OCI-M2 (cell line): ENCODE measurements around the gene CDADC1.
"Not testable (repeated sequence)": the region's sequence is repeated elsewhere in the genome, so short reads cannot be mapped to it uniquely, and the experiment has no call there.

Experiments used
- DNase-seq: peaks from one replicate; lab custom pipeline; 2025; ENCODE audit not compliant: unreplicated experiment; lab: John Stamatoyannopoulos, UW

Gene CDADC1

GRCh38 chr13:49311816-49312215 lies 64.1 kb downstream of the CDADC1 start:
- no peak for DNase-seq

DNA sequence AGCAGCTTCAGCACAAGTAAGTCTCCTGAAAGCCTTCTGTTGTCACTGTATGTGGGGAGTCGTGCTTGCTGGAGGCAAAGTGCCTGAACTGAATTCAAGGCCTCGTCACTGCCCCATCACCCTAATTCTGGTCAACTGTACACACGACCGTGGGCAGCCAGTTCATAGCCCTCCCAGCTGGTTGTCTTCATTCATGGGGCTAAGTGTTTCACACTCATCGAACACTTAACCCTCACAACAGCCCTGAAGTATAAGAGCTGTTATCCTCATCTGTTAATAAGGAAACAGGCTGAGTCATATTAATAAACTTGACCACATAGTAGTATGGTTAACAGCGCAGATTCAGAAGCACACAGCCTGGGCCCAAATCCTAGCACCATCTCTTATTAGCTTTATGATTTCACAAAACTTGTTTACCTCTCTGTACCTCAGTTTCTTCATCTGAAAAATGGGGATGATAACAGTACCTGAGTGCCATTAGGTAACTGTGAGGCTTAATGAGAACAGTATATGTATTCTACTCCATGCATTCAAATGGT lies 66.7 kb downstream of the CDADC1 start:
- DNase-seq = no peak

- DNase-seq = no peak
Measured at GRCh38 chr13:49315036-49315565, 67.4 kb downstream of the CDADC1 start.

DNA sequence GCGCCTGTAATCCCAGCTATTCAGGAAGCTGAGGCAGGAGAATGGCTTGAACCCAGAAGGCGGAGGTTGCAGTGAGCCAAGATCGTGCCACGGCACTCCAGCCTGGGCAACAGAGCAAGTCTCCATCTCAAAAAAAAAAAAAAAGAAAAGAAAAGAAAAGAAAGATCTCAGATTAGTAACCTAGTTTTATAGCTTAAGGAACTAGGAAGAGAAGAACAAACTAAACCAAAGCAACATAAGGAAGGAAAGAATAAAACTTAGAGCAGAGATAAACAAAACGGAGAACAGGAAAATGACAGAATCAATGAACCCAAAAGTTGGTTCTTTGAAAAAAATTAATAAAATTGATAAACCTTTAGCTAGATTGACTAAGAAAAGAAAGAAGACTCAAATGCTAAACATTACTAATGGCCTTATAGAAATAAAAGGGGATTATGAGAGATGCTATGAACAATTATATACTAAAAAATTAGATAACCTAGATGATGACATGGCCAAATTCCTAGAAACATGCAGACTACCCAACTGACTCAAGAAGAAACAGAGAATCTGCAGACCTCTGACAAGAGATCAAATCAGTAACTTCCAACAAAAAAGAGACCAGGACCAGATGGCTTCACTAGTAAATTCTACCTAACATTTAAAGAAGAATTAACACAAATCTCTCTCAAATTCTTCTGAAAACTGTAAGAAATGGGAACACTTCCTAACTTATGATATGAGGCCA lies 68.2 kb downstream of the CDADC1 start:
- no peak for DNase-seq

DNA sequence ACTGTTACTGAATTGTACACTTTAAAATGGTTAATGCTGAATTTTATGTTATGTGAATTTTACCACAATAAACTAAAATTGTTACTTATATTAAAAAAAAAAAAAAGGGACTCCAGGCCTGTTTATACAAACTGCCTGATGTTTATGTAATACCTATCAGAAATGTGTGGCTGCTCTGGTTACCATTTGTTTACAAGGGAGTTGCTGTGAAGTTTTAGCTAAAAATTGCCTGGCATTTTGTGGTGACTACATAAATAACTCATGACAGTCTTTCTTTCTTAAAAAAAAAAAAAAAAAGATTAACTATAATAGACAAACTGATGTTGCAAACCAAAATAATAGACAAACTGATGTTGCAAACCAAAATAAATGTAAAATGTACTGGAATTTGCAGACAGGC lies 71.8 kb downstream of the CDADC1 start:
- DNase-seq = no peak

DNA sequence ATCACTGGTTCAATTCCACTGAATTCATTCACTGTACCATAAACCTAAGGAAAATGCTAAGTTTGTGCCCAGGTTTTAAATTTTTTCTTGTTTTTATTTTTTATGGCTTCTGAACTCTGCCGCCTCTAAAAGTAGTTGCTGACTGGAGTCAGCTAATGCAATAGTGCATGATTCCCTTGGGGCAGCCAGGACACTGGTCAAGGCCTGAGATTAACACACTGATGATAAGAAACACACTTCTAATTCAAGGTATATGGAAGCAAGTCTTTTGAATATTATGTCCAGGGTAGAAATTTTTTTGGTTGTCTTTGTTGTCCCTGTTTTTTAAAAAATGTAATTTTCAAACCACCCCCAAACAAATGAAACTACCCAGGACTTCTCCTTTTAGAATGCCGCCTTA lies 72.2 kb downstream of the CDADC1 start:
- DNase-seq = no peak

GRCh38 chr13:49320975-49321374 lies 73.2 kb downstream of the CDADC1 start:
- DNase-seq = no peak

DNA sequence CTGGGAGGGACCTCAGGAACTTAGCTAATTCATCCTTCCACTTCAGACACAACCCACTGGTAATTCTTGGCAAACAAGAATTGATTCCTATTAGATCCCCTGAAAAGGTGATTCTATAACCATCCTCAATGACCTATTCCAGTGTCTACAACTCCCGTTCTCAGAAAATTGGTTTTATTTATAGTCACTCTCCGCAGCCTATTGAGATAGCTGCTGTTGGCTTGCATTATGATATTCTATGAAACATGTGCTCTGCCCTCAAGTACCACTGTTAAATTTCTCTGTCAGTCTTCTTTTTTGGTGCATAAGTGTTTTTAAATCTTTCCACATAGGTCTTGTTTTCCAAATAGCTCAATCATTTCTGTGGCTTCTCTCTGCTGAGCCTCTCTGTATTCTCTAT lies 75.0 kb downstream of the CDADC1 start:
- no peak for DNase-seq

DNA sequence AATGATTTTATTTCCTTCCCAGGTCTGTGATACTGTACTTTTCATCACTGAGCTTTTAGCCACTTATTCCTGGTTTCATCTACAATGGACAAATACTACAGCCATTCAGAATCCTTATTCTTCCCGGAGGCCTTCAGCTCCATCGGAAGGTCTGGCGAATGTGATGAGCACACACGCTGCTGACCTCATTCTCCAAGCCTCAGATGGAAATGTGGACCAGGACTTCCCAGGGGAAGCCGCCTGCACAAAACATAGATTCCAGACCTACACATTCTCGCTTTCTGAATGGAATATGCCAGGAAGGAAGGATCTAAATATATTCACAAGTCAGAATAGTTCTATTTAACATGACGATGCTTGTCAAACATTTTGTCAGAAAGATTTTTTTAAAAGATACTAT lies 75.6 kb downstream of the CDADC1 start:
- no peak for DNase-seq

DNA sequence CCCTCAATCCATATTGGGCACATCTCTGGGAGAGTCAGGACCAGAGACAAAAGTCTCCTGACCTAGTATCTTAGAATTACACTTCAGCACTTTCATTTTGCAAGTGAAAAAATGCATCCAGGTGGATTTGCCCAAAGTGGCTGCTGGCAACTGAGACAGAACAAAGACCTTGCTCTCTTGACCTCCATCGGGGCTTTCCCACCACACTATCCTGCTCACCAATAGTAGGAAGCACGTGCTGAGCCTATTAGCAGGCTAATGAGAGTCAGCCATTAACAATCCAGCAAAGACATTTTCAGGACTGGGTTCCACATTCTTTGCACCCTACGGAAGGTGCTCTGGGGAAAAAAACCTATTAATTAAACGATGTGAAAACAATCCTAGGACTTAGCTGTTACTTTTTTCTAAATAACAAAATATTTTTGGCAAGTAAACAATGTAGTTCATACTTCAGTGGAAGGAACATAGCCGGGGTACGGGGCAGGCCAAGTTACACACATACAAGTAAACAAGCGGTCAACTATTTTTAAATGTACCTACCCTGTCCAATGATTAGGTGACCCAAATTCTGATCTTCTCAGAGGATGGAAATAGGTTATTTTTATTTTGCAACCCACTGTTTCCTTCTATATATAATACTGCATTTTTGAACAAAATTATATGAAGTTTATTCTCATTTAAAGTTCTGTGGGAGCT lies 78.6 kb downstream of the CDADC1 start:
- no peak for DNase-seq

DNA sequence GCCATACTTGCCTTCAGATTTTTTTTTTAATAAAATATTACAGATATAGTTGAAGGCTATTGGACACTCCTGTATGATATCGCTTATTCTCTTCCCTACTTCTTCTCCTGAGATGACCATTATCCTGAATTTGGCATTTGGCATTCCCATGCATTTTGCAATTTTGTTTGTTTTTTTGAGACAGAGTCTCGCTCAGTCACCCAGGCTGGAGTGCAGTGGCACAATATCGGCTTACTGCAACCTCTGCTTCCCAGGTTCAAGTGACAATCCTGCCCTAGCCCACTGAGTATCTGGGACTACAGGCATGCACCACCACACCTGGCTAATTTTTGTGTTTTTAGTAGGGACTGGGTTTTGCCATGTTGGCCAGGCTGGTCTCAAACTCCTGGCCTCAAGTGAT lies 79.4 kb downstream of the CDADC1 start:
- not testable (repeated sequence) for DNase-seq

DNA sequence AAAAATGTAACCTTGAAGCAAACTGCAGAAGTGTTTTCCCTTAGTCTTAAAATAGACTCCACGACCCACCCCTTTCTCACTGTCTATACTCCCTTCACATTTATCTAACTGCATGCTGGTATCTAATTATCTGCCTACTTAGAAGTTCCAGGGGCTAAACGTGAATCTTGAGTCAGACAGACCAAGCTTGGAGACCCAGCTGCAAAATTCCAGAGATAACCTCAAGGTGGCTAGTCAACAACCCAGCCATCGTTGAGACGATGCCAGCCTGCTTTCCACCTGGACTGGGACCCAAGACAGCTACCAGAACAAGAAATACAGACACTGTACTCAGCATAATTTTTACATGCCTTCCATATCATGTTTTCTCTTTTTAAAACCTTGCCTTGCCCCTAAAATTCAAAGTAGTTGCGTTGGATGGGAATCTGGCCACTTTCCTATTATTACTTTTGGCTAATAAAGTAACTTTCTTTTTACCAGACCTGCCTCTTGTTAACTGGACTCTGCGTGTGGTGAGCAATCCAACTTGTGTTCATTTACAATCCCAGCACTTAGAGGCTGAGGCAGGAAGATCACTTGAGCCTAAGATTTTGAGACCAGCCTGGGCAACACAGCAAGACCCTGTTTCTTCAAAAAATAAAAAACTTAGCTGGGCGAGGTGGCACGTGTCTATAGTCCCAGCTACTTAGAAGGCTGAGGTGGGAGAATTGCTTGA lies 82.3 kb downstream of the CDADC1 start:
- DNase-seq = no peak

GRCh38 chr13:49330546-49330864 lies 82.8 kb downstream of the CDADC1 start:
- no peak for DNase-seq

DNA sequence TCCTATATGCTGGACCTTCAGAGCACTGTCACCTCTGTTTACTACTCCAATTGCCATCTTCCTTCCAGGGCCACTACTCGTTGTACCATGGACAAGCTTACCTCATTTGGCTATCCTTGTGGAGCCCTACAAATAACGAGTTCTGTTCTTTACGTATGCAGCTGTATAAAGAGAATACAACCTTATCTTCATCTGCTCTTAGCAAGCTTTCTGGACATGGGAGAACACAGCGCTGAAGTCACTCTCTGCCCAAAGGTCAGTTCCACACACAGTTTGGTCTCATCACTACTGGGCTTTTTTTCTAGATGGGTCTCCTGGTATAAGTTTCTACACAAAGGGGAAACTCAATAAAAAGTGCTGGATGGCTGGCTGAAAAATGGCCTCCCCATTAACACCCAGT lies 88.9 kb downstream of the CDADC1 start:
- no peak for DNase-seq

- DNase-seq = no peak
Measured at GRCh38 chr13:49340161-49340560, 92.4 kb downstream of the CDADC1 start.

- DNase-seq = no peak
Measured at GRCh38 chr13:49341517-49341916, 93.8 kb downstream of the CDADC1 start.

DNA sequence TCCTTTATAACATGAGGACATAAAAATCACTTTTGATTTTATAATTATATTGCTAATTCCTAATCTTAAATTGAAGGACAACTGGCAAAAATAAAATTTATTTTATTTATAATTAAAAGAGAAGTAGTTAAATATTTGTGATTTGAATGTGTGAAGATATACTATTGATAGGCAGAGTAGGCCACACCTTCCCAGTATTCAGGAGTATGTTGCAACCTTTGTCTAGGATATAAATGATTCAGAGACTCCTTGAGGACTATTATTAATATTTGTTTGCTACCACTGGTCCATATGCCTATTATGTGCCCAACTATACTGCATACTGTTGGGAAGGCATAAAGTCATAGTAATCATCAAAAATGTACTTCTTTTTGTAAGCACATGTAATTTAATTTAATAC lies 94.2 kb downstream of the CDADC1 start:
- DNase-seq = no peak

DNA sequence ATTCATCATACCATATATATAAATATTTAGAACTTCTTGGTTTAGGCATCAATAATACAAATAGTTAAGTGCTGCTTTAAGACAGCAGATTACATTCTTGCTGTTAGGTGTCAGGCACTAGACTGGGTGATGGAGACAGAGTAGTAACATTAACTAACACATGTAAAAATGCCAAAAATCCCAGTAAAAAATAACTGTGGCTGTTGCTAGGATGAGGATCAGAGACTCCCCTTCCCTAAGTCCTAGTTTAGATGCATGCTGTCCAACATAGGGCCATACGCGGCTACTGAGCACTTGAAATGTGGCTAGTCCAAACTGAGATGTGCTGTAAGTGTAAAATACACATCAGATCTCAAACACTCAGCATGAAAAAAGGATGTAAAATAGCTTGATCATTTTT lies 94.7 kb downstream of the CDADC1 start:
- no peak for DNase-seq
